Measurements from ENCODE around the gene RSAD2.

RSAD2 gene

GRCh38 chr2:6846967-6847681, 30.5 kb upstream of the RSAD2 start:
- H3K4me1 ChIP-seq (ENCODE audit: control insufficient read depth, insufficient read depth, low read depth, low read length) = no peaks in the 10 kb centered on the region
- H3K27ac ChIP-seq (ENCODE audit: low read length, poor library complexity, severe bottlenecking) = no peak overlapping the region
- no peak overlapping the region for H2AK5ac ChIP-seq (ENCODE audit: low read length, severe bottlenecking)
- H2BK5ac ChIP-seq (ENCODE audit: low read depth, low read length, poor library complexity, severe bottlenecking) = no peak overlapping the region
- no peak overlapping the region for H2BK12ac ChIP-seq (ENCODE audit: low read length in 2 of 2)
- no peak overlapping the region for H3K9ac ChIP-seq (ENCODE audit: low read length)
- no peak overlapping the region for H3K4me3 ChIP-seq (ENCODE audit: insufficient read depth in 1 of 2, low read depth in 1 of 2, low read length in 2 of 2)
- no peak overlapping the region for H3K4ac ChIP-seq (ENCODE audit: low read depth in 1 of 2, low read length in 2 of 2)
- 81% methylated on average over 4 of the region's 6 CpGs for WGBS
- no peak overlapping the region for H3K14ac ChIP-seq (ENCODE audit: low read length in 2 of 2)
- H4K91ac ChIP-seq (ENCODE audit: low read length) = no peak overlapping the region
- H3K27me3 ChIP-seq (ENCODE audit: control insufficient read depth in 1 of 2, insufficient read depth in 1 of 2, low read length in 2 of 2) = no peaks in the 10 kb centered on the region
- no peak overlapping the region for H2BK120ac ChIP-seq (ENCODE audit: low read depth, low read length)
- no peak overlapping the region for H3K23ac ChIP-seq (ENCODE audit: low read length in 2 of 2)
- no peak overlapping the region for H2AFZ ChIP-seq (ENCODE audit: low read depth, low read length)
- no peak overlapping the region for H3K4me2 ChIP-seq (ENCODE audit: low read length, poor library complexity, severe bottlenecking)
- H3K36me3 ChIP-seq (ENCODE audit: control insufficient read depth in 1 of 2, insufficient read depth in 2 of 2, low read depth in 1 of 2, low read length in 2 of 2) = peaks cover 0 to 29% of the 10 kb centered on the region in 2 experiments
- H3K79me1 ChIP-seq (replicated peaks; ENCODE audit: low read length, poor library complexity, severe bottlenecking) = no peaks in the 10 kb centered on the region
- no peak overlapping the region for H4K8ac ChIP-seq (ENCODE audit: low read length)
- no peak overlapping the region for H3K18ac ChIP-seq (ENCODE audit: low read depth in 1 of 2, low read length in 2 of 2)
- no peak for DNase-seq
- no peak overlapping the region for H2BK15ac ChIP-seq (ENCODE audit: low read depth, poor library complexity, severe bottlenecking)
- H3K9me3 ChIP-seq (ENCODE audit: control insufficient read depth, low read length) = peaks cover 50% of the 10 kb centered on the region

- no peak overlapping the region for H3K4ac ChIP-seq (ENCODE audit: low read depth in 1 of 2, low read length in 2 of 2)
- no peak overlapping the region for H4K8ac ChIP-seq (ENCODE audit: low read length)
- H2BK15ac ChIP-seq (ENCODE audit: low read depth, poor library complexity, severe bottlenecking) = no peak overlapping the region
- WGBS = no CpG with 5 or more reads among the region's 2 CpGs
- H2AK5ac ChIP-seq (ENCODE audit: low read length, severe bottlenecking) = no peak overlapping the region
- no peaks in the 10 kb centered on the region for H3K4me1 ChIP-seq (ENCODE audit: control insufficient read depth, insufficient read depth, low read depth, low read length)
- H2BK5ac ChIP-seq (ENCODE audit: low read depth, low read length, poor library complexity, severe bottlenecking) = no peak overlapping the region
- no peak overlapping the region for H3K4me3 ChIP-seq (ENCODE audit: insufficient read depth in 1 of 2, low read depth in 1 of 2, low read length in 2 of 2)
- no peaks in the 10 kb centered on the region for H3K27me3 ChIP-seq (ENCODE audit: control insufficient read depth in 1 of 2, insufficient read depth in 1 of 2, low read length in 2 of 2)
- peaks cover 3% of the 10 kb centered on the region for H3K9me3 ChIP-seq (ENCODE audit: control insufficient read depth, low read length)
- no peak overlapping the region for H2BK120ac ChIP-seq (ENCODE audit: low read depth, low read length)
- no peak overlapping the region for H3K9ac ChIP-seq (ENCODE audit: low read length)
- H3K23ac ChIP-seq (ENCODE audit: low read length in 2 of 2) = no peak overlapping the region
- H4K91ac ChIP-seq (ENCODE audit: low read length) = no peak overlapping the region
- no peak overlapping the region for H2AFZ ChIP-seq (ENCODE audit: low read depth, low read length)
- peaks cover 0 to 35% of the 10 kb centered on the region in 2 experiments for H3K36me3 ChIP-seq (ENCODE audit: control insufficient read depth in 1 of 2, insufficient read depth in 2 of 2, low read depth in 1 of 2, low read length in 2 of 2)
- no peak overlapping the region for H3K18ac ChIP-seq (ENCODE audit: low read depth in 1 of 2, low read length in 2 of 2)
- no peak overlapping the region for H3K4me2 ChIP-seq (ENCODE audit: low read length, poor library complexity, severe bottlenecking)
- no peak overlapping the region for H2BK12ac ChIP-seq (ENCODE audit: low read length in 2 of 2)
- DNase-seq = no peak
- H3K27ac ChIP-seq (ENCODE audit: low read length, poor library complexity, severe bottlenecking) = no peak overlapping the region
- H3K14ac ChIP-seq (ENCODE audit: low read length in 2 of 2) = no peak overlapping the region
- no peaks in the 10 kb centered on the region for H3K79me1 ChIP-seq (replicated peaks; ENCODE audit: low read length, poor library complexity, severe bottlenecking)
Observed at GRCh38 chr2:6852195-6852594, 25.4 kb upstream of the RSAD2 start.

- H3K79me1 ChIP-seq (replicated peaks; ENCODE audit: low read length, poor library complexity, severe bottlenecking) = no peaks in the 10 kb centered on the region
- no peak overlapping the region for H4K91ac ChIP-seq (ENCODE audit: low read length)
- no peak overlapping the region for H2BK120ac ChIP-seq (ENCODE audit: low read depth, low read length)
- WGBS = 57% methylated on average over 2 of the region's 2 CpGs
- H2BK15ac ChIP-seq (ENCODE audit: low read depth, poor library complexity, severe bottlenecking) = no peak overlapping the region
- no peak overlapping the region for H2BK5ac ChIP-seq (ENCODE audit: low read depth, low read length, poor library complexity, severe bottlenecking)
- peaks cover 0 to 35% of the 10 kb centered on the region in 2 experiments for H3K36me3 ChIP-seq (ENCODE audit: control insufficient read depth in 1 of 2, insufficient read depth in 2 of 2, low read depth in 1 of 2, low read length in 2 of 2)
- H3K14ac ChIP-seq (ENCODE audit: low read length in 2 of 2) = no peak overlapping the region
- H2BK12ac ChIP-seq (ENCODE audit: low read length in 2 of 2) = no peak overlapping the region
- H3K4me2 ChIP-seq (ENCODE audit: low read length, poor library complexity, severe bottlenecking) = no peak overlapping the region
- no peak overlapping the region for H3K18ac ChIP-seq (ENCODE audit: low read depth in 1 of 2, low read length in 2 of 2)
- H3K4ac ChIP-seq (ENCODE audit: low read depth in 1 of 2, low read length in 2 of 2) = no peak overlapping the region
- peaks cover 10% of the 10 kb centered on the region for H3K9me3 ChIP-seq (ENCODE audit: control insufficient read depth, low read length)
- no peaks in the 10 kb centered on the region for H3K4me1 ChIP-seq (ENCODE audit: control insufficient read depth, insufficient read depth, low read depth, low read length)
- DNase-seq = no peak
- no peak overlapping the region for H3K4me3 ChIP-seq (ENCODE audit: insufficient read depth in 1 of 2, low read depth in 1 of 2, low read length in 2 of 2)
- no peak overlapping the region for H2AFZ ChIP-seq (ENCODE audit: low read depth, low read length)
- no peak overlapping the region for H4K8ac ChIP-seq (ENCODE audit: low read length)
- no peak overlapping the region for H3K9ac ChIP-seq (ENCODE audit: low read length)
- H2AK5ac ChIP-seq (ENCODE audit: low read length, severe bottlenecking) = no peak overlapping the region
- H3K23ac ChIP-seq (ENCODE audit: low read length in 2 of 2) = no peak overlapping the region
- no peaks in the 10 kb centered on the region for H3K27me3 ChIP-seq (ENCODE audit: control insufficient read depth in 1 of 2, insufficient read depth in 1 of 2, low read length in 2 of 2)
- H3K27ac ChIP-seq (ENCODE audit: low read length, poor library complexity, severe bottlenecking) = no peak overlapping the region
Observed at GRCh38 chr2:6854416-6854815, 23.2 kb upstream of the RSAD2 start.

- Histone ChIP-seq H3K4me1 (ENCODE audit: control insufficient read depth, insufficient read depth, low read depth, low read length) (no peaks in the 10 kb centered on the region), H3K4ac (ENCODE audit: low read depth in 1 of 2, low read length in 2 of 2) (no peak overlapping the region), H3K27me3 (ENCODE audit: control insufficient read depth in 1 of 2, insufficient read depth in 1 of 2, low read length in 2 of 2) (no peaks in the 10 kb centered on the region), H3K9ac (ENCODE audit: low read length) (no peak overlapping the region), H2BK5ac (ENCODE audit: low read depth, low read length, poor library complexity, severe bottlenecking) (no peak overlapping the region), H3K36me3 (ENCODE audit: control insufficient read depth in 1 of 2, insufficient read depth in 2 of 2, low read depth in 1 of 2, low read length in 2 of 2) (peaks cover 0 to 35% of the 10 kb centered on the region in 2 experiments), H3K18ac (ENCODE audit: low read depth in 1 of 2, low read length in 2 of 2) (no peak overlapping the region), H3K4me2 (ENCODE audit: low read length, poor library complexity, severe bottlenecking) (no peak overlapping the region), H2AK5ac (ENCODE audit: low read length, severe bottlenecking) (no peak overlapping the region), H3K4me3 (ENCODE audit: insufficient read depth in 1 of 2, low read depth in 1 of 2, low read length in 2 of 2) (no peak overlapping the region), H2BK12ac (ENCODE audit: low read length in 2 of 2) (no peak overlapping the region), H4K91ac (ENCODE audit: low read length) (no peak overlapping the region), H4K8ac (ENCODE audit: low read length) (no peak overlapping the region), H2BK15ac (ENCODE audit: low read depth, poor library complexity, severe bottlenecking) (no peak overlapping the region), H3K27ac (ENCODE audit: low read length, poor library complexity, severe bottlenecking) (no peak overlapping the region), H3K79me1 (replicated peaks; ENCODE audit: low read length, poor library complexity, severe bottlenecking) (no peaks in the 10 kb centered on the region), H3K14ac (ENCODE audit: low read length in 2 of 2) (no peak overlapping the region), H2AFZ (ENCODE audit: low read depth, low read length) (no peak overlapping the region), H3K9me3 (ENCODE audit: control insufficient read depth, low read length) (peaks cover 10% of the 10 kb centered on the region), H2BK120ac (ENCODE audit: low read depth, low read length) (no peak overlapping the region), H3K23ac (ENCODE audit: low read length in 2 of 2) (no peak overlapping the region)
- peak; percentile 45 for DNase-seq
Observed at GRCh38 chr2:6855860-6856547, 21.6 kb upstream of the RSAD2 start.

Data from mesenchymal stem cell (in vitro differentiated cells and primary cell).